Prostate gland (tissue), 2 donors: Measurements from ENCODE around the gene RANBP3.

Source experiments
- POLR2A ChIP-seq: fragments of 450-650 bp; IDR thresholded peaks from one replicate; pipeline ENCODE4 v1.6.1; 2016; ENCODE audit warnings: antibody characterized with exemption, mild to moderate bottlenecking
- TF ChIP-seq, protein P1 (sequence below), 4 experiments: fragments of 200-600 bp in 2 of 4; fragments of 450-650 bp in 2 of 4; sonication (generic) in 2 of 4; IDR thresholded peaks; 1 replicate in 3 of 4; 2 replicates in 1 of 4; pipeline ENCODE4 v1.5.1; 2016 to 2019; ENCODE audit warnings: antibody characterized with exemption in 4 of 4, mild to moderate bottlenecking in 2 of 4, moderate library complexity in 2 of 4

DNA sequence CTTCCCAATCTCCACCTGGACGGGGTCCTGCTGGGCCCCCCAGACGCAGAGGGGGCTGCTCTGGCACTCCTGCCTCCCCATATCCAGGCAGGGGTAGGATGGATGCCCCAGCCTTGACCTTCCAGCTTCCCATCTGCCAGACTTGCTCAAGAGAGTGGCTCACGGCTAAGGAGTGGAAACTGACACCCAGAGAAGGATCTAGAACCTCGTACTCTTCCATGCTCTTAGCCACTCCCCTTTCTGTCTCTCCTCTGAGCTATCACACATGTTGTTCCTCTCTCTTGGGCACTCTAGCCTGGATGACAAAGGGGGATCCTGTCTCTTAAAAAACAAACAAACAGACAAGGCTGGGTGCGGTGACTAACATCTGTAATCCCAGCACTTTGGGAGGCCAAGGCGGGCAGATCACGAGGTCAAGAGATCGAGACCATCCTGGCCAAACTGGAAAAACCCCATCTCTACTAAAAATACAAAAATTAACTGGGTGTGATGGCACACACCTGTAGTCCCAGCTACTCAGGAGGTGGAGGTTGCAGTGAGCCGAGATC is 95.4 kb downstream of the RANBP3 start:
- TF ChIP-seq, protein P1, sequence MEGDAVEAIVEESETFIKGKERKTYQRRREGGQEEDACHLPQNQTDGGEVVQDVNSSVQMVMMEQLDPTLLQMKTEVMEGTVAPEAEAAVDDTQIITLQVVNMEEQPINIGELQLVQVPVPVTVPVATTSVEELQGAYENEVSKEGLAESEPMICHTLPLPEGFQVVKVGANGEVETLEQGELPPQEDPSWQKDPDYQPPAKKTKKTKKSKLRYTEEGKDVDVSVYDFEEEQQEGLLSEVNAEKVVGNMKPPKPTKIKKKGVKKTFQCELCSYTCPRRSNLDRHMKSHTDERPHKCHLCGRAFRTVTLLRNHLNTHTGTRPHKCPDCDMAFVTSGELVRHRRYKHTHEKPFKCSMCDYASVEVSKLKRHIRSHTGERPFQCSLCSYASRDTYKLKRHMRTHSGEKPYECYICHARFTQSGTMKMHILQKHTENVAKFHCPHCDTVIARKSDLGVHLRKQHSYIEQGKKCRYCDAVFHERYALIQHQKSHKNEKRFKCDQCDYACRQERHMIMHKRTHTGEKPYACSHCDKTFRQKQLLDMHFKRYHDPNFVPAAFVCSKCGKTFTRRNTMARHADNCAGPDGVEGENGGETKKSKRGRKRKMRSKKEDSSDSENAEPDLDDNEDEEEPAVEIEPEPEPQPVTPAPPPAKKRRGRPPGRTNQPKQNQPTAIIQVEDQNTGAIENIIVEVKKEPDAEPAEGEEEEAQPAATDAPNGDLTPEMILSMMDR (IDR thresholded peaks at IDR 0.05), result no peak
- TF ChIP-seq POLR2A, result no peak
